ENCODE results near the gene ACBD6. TPM values are rescaled to one million over a fixed set of nuclear protein-coding genes. Genes with fewer than 3 reads are reported as not detected.

Gene ACBD6
- total and polyA plus RNA-seq, 2 donors (not counting 1 experiment from before 2014, with no cell fraction given): 52.9 to 80.9 TPM

DNA sequence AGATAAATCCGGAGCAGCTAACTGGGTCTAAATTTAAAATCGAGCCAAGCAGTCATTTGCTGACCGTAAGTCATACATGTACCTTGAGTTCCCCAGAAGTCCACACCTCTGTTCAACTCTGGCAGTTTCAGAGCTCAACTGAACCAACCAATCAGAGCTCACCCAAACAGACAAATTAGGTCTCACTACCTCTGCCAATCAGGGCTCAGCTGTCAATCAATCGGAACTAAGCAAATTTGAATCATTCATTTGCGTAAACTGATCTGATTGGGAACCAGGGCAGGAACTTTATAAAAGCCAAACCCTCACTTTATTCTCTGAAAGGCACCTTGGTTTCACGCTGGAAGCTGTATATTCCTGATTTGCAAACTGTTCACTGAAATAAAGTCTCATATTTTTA is 11.2 kb upstream of the ACBD6 start:
- H3K9me3 ChIP-seq (ENCODE audit: control extremely low read depth in 1 of 3, control insufficient read depth in 2 of 3, insufficient read depth in 1 of 3, low read length in 2 of 3): peaks cover 0 to 3% (median 0%) of the 10 kb centered on the region in 3 donors
- no peaks in the 10 kb centered on the region for H3K4me1 ChIP-seq (ENCODE audit: control insufficient read depth in 2 of 2, insufficient read depth in 2 of 2, low read length in 2 of 2)

DNA sequence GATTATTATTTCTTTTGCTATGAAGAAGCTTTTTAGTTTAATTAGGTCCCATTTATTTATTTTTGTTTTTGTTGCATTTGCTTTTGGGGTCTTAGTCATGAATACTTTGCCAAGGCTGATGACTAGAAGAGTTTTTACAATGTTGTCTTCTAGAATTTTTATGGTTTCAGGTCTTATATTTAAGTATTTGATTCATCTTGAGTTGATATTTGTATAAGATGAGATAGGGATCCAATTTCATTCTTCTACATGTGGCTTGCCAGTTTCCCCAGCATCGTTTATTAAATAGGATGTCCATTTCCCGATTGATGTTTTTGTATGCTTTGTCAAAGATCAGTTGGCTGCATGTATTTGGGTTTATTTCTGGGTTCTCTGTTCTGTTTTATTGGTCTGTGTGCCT is 8.5 kb upstream of the ACBD6 start:
- CTCF ChIA-PET: interaction anchor here (0.7 to 9.9 kb wide), 2 partner anchors 100 to 352 kb away, joined by 3 to 227 read pairs; no protein-coding TSS in a partner anchor
- H3K27me3 Mint-ChIP-seq: peaks cover 17% of the 10 kb centered on the region
- Histone ChIP-seq H3K27me3 (replicated peaks in 1 of 4; ENCODE audit: control extremely low read depth in 1 of 4, control insufficient read depth in 3 of 4, insufficient read depth in 4 of 4, low read length in 3 of 4) (peaks cover 0 to 10% (median 0%) of the 10 kb centered on the region in 4 experiments), H3K4me3 (ENCODE audit: control extremely low read depth in 1 of 5, extremely low read depth in 1 of 5, insufficient read depth in 1 of 5, low read depth in 2 of 5, low read length in 4 of 5) (no peak overlapping the region), H3K36me3 (replicated peaks in 1 of 2; ENCODE audit: control extremely low read depth in 1 of 2, control insufficient read depth in 1 of 2, extremely low read depth in 1 of 2, insufficient read depth in 2 of 2, low read length in 1 of 2) (no peaks in the 10 kb centered on the region), H3K9me3 (ENCODE audit: control extremely low read depth in 1 of 3, control insufficient read depth in 2 of 3, insufficient read depth in 1 of 3, low read length in 2 of 3) (peaks cover 0 to 3% (median 0%) of the 10 kb centered on the region in 3 donors), H2AFZ (ENCODE audit: insufficient read depth, low read depth, low read length, poor library complexity, severe bottlenecking) (no peak overlapping the region), H3K79me2 (ENCODE audit: control insufficient read depth, insufficient read depth, low read length) (no peaks in the 10 kb centered on the region), H4K20me1 (ENCODE audit: control insufficient read depth, insufficient read depth, low read length, poor library complexity, severe bottlenecking) (no peaks in the 10 kb centered on the region), H3K4me1 (ENCODE audit: control insufficient read depth in 2 of 2, insufficient read depth in 2 of 2, low read length in 2 of 2) (no peaks in the 10 kb centered on the region), H3K4me2 (replicated peaks; ENCODE audit: low read depth, low read length, poor library complexity, severe bottlenecking) (no peak overlapping the region), H3K9ac (ENCODE audit: low read length) (no peak overlapping the region), H3K27ac (ENCODE audit: low read length in 2 of 2) (no peak overlapping the region)
- H3K9me3 Mint-ChIP-seq (ENCODE audit: insufficient read depth): no peaks in the 10 kb centered on the region
- ATAC-seq (ENCODE audit: low read depth): no peak
- no peak overlapping the region for H3K27ac Mint-ChIP-seq
- POLR2A ChIA-PET: no interaction called here
- TF ChIP-seq EZH2 (IDR thresholded peaks at IDR 0.05; ENCODE audit: borderline replicate concordance, insufficient read depth, low read depth, low read length, poor library complexity, severe bottlenecking): no peak
- TF ChIP-seq, protein P1, sequence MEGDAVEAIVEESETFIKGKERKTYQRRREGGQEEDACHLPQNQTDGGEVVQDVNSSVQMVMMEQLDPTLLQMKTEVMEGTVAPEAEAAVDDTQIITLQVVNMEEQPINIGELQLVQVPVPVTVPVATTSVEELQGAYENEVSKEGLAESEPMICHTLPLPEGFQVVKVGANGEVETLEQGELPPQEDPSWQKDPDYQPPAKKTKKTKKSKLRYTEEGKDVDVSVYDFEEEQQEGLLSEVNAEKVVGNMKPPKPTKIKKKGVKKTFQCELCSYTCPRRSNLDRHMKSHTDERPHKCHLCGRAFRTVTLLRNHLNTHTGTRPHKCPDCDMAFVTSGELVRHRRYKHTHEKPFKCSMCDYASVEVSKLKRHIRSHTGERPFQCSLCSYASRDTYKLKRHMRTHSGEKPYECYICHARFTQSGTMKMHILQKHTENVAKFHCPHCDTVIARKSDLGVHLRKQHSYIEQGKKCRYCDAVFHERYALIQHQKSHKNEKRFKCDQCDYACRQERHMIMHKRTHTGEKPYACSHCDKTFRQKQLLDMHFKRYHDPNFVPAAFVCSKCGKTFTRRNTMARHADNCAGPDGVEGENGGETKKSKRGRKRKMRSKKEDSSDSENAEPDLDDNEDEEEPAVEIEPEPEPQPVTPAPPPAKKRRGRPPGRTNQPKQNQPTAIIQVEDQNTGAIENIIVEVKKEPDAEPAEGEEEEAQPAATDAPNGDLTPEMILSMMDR (IDR thresholded peaks at IDR 0.05): no peak
- intact Hi-C loops (cut with micrococcal nuclease): no loop called here
- no peak for DNase-seq
- WGBS (ENCODE audit: insufficient coverage): no CpG with 5 or more reads among the region's 2 CpGs
- H3K4me1 Mint-ChIP-seq: peaks cover 2% of the 10 kb centered on the region
- no peak overlapping the region for H3K4me3 Mint-ChIP-seq

More for the DNA sequence above, 11.2 kb upstream of the ACBD6 start:
- 93% methylated on average over 6 of the region's 6 CpGs for whole genome bisulfite sequencing (ENCODE audit: insufficient coverage)
- ChIA-PET CTCF (interaction anchor here (0.6 to 9.9 kb wide), 3 partner anchors 10 to 350 kb away, joined by 3 to 227 read pairs (median 43); partner anchors contain the start of gene ACBD6), POLR2A (no interaction called here)
- peaks cover 2% of the 10 kb centered on the region for H3K4me1 Mint-ChIP-seq
- Histone ChIP-seq H4K20me1 (ENCODE audit: control insufficient read depth, insufficient read depth, low read length, poor library complexity, severe bottlenecking) (no peaks in the 10 kb centered on the region), H3K36me3 (replicated peaks in 1 of 2; ENCODE audit: control extremely low read depth in 1 of 2, control insufficient read depth in 1 of 2, extremely low read depth in 1 of 2, insufficient read depth in 2 of 2, low read length in 1 of 2) (no peaks in the 10 kb centered on the region), H3K79me2 (ENCODE audit: control insufficient read depth, insufficient read depth, low read length) (no peaks in the 10 kb centered on the region), H3K9ac (ENCODE audit: low read length) (no peak overlapping the region), H3K4me3 (ENCODE audit: control extremely low read depth in 1 of 5, extremely low read depth in 1 of 5, insufficient read depth in 1 of 5, low read depth in 2 of 5, low read length in 4 of 5) (no peak overlapping the region), H3K27me3 (replicated peaks in 1 of 4; ENCODE audit: control extremely low read depth in 1 of 4, control insufficient read depth in 3 of 4, insufficient read depth in 4 of 4, low read length in 3 of 4) (peaks cover 0 to 10% (median 0%) of the 10 kb centered on the region in 4 experiments), H3K4me2 (replicated peaks; ENCODE audit: low read depth, low read length, poor library complexity, severe bottlenecking) (no peak overlapping the region), H3K27ac (ENCODE audit: low read length in 2 of 2) (no peak overlapping the region), H2AFZ (ENCODE audit: insufficient read depth, low read depth, low read length, poor library complexity, severe bottlenecking) (no peak overlapping the region)
- ATAC-seq (ENCODE audit: low read depth) (no peak), DNase-seq (no peak)
- H3K9me3 Mint-ChIP-seq (ENCODE audit: insufficient read depth): no peaks in the 10 kb centered on the region
- H3K27me3 Mint-ChIP-seq: peaks cover 17% of the 10 kb centered on the region
- H3K27ac Mint-ChIP-seq: no peak overlapping the region
- TF ChIP-seq EZH2 (IDR thresholded peaks at IDR 0.05; ENCODE audit: borderline replicate concordance, insufficient read depth, low read depth, low read length, poor library complexity, severe bottlenecking): no peak
- TF ChIP-seq, protein P1 (IDR thresholded peaks at IDR 0.05): no peak
- intact Hi-C loops (cut with micrococcal nuclease): no loop called here
- H3K4me3 Mint-ChIP-seq: no peak overlapping the region

Measured in B cell (primary cell).